H9 (cell line): ENCODE data around the gene P2RY14. TPM values are rescaled to one million over a fixed set of nuclear protein-coding genes. Genes with fewer than 3 reads are reported as not detected.

Experiments
- DNase-seq: peaks from one replicate; pipeline ENCODE4 v3.0.0-alpha.2; 2017
- H2AFZ ChIP-seq: one replicate; pipeline ENCODE4 v1.6.1; 2013; ENCODE audit warnings: mild to moderate bottlenecking, low read length, control low read depth, moderate library complexity
- H2AK5ac ChIP-seq: 2 replicates; pipeline ENCODE4 v1.6.1; 2013; ENCODE audit warnings: low read length, control low read depth, mixed read lengths; ENCODE audit not compliant: insufficient read length
- H2BK120ac ChIP-seq: one replicate; pipeline ENCODE4 v1.6.1; 2013; ENCODE audit warnings: low read depth, mild to moderate bottlenecking, low read length, control low read depth, inconsistent platforms; ENCODE audit not compliant: poor library complexity, severe bottlenecking
- H2BK12ac ChIP-seq: 2 replicates; pipeline ENCODE4 v1.6.1; 2013; ENCODE audit warnings: low read length, control low read depth, mixed read lengths, low read depth; ENCODE audit not compliant: insufficient read length
- H2BK15ac ChIP-seq: 2 replicates; pipeline ENCODE4 v1.6.1; 2013; ENCODE audit warnings: low read depth, low read length, control low read depth
- H2BK20ac ChIP-seq: one replicate; pipeline ENCODE4 v1.6.1; 2013; ENCODE audit warnings: low read depth, mild to moderate bottlenecking, low read length, control low read depth, inconsistent platforms; ENCODE audit not compliant: poor library complexity, severe bottlenecking
- H2BK5ac ChIP-seq: 2 replicates; pipeline ENCODE4 v1.6.1; 2013; ENCODE audit warnings: low read length, control low read depth, mixed read lengths; ENCODE audit not compliant: insufficient read length
- H3K14ac ChIP-seq: 2 replicates; pipeline ENCODE4 v1.6.1; 2013; ENCODE audit warnings: low read length, control low read depth; ENCODE audit not compliant: insufficient read depth
- H3K18ac ChIP-seq: 2 replicates; pipeline ENCODE4 v1.6.1; 2013; ENCODE audit warnings: low read depth, mild to moderate bottlenecking, mixed read lengths, low read length, control low read depth; ENCODE audit not compliant: insufficient read length
- H3K23ac ChIP-seq: 2 replicates; pipeline ENCODE4 v1.6.1; 2013; ENCODE audit warnings: low read length, control low read depth, mixed read lengths, low read depth; ENCODE audit not compliant: insufficient read length
- H3K23me2 ChIP-seq: 2 replicates; pipeline ENCODE4 v1.6.1; 2013; ENCODE audit warnings: low read depth, mild to moderate bottlenecking, mixed read lengths, low read length, control low read depth; ENCODE audit not compliant: insufficient read length, poor library complexity, severe bottlenecking
- H3K27ac ChIP-seq: 2 replicates; pipeline ENCODE4 v1.5.1; 2013; ENCODE audit warnings: low read length, control low read depth, mixed read lengths, low read depth; ENCODE audit not compliant: insufficient read length
- H3K27me3 ChIP-seq: 2 replicates; pipeline ENCODE4 v1.6.1; 2013; ENCODE audit warnings: low read length, control low read depth, inconsistent platforms; ENCODE audit not compliant: insufficient read depth
- H3K4ac ChIP-seq: 2 replicates; pipeline ENCODE4 v1.6.1; 2013; ENCODE audit warnings: low read depth, mild to moderate bottlenecking, control low read depth, inconsistent platforms, low read length, moderate library complexity
- H3K4me1 ChIP-seq: 2 replicates; pipeline ENCODE4 v1.6.1; 2013; ENCODE audit warnings: low read length, control low read depth, inconsistent platforms; ENCODE audit not compliant: insufficient read depth
- H3K4me2 ChIP-seq: 2 replicates; pipeline ENCODE4 v1.6.1; 2013; ENCODE audit warnings: low read length, control low read depth, mixed read lengths; ENCODE audit not compliant: insufficient read length, insufficient read depth
- H3K56ac ChIP-seq: 2 replicates; pipeline ENCODE4 v1.6.1; 2013; ENCODE audit warnings: low read depth, mild to moderate bottlenecking, mixed read lengths, low read length, control low read depth; ENCODE audit not compliant: insufficient read length
- H3K79me1 ChIP-seq: 2 replicates; pipeline ENCODE4 v1.6.1; 2013; ENCODE audit warnings: low read depth, mild to moderate bottlenecking, moderate library complexity, low read length, control low read depth, inconsistent platforms; ENCODE audit not compliant: insufficient read depth, poor library complexity, severe bottlenecking
- H3K79me2 ChIP-seq: 2 replicates; pipeline ENCODE4 v1.6.1; 2013; ENCODE audit warnings: low read length, control low read depth, inconsistent platforms; ENCODE audit not compliant: insufficient read depth
- H3K9ac ChIP-seq: 2 replicates; pipeline ENCODE4 v1.6.1; 2013; ENCODE audit warnings: low read length, control low read depth, mixed read lengths; ENCODE audit not compliant: insufficient read length; ENCODE audit errors: extremely low read depth
- H3K9me3 ChIP-seq: one replicate; pipeline ENCODE4 v1.6.1; 2013; ENCODE audit warnings: low read depth, low read length, inconsistent platforms; ENCODE audit not compliant: control insufficient read depth
- H3T11ph ChIP-seq: one replicate; pipeline ENCODE4 v1.6.1; 2013; ENCODE audit warnings: mild to moderate bottlenecking, low read length, control low read depth, inconsistent platforms
- H4K20me1 ChIP-seq: one replicate; pipeline ENCODE4 v1.6.1; 2013; ENCODE audit not compliant: control insufficient read depth, insufficient read length, insufficient read depth
- H4K5ac ChIP-seq: 2 replicates; pipeline ENCODE4 v1.6.1; 2013; ENCODE audit warnings: low read depth, mild to moderate bottlenecking, mixed read lengths, low read length, control low read depth; ENCODE audit not compliant: insufficient read length
- H4K8ac ChIP-seq: replicated peaks from 2 replicates; pipeline ENCODE4 v1.6.1; 2013; ENCODE audit warnings: low read length, control low read depth, mixed read lengths, low read depth; ENCODE audit not compliant: insufficient read length
- H4K91ac ChIP-seq: 2 replicates; pipeline ENCODE4 v1.6.1; 2013; ENCODE audit warnings: low read depth, mild to moderate bottlenecking, moderate library complexity, mixed read lengths, low read length, control low read depth; ENCODE audit not compliant: insufficient read length
- H3K27ac Mint-ChIP-seq, 3 experiments: 2 replicates in 2 of 3; 3 replicates in 1 of 3; pipeline ENCODE4 v1.8.0; 2020 to 2021; ENCODE audit warnings: mixed read lengths in 3 of 3, mild to moderate bottlenecking in 1 of 3, moderate library complexity in 1 of 3
- H3K27me3 Mint-ChIP-seq: 2 replicates; pipeline ENCODE4 v1.8.0; 2021; ENCODE audit warnings: low read depth, mild to moderate bottlenecking, moderate library complexity, mixed read lengths
- H3K36me3 Mint-ChIP-seq, 3 experiments: 2 replicates in 2 of 3; 3 replicates in 1 of 3; pipeline ENCODE4 v1.8.0; 2020 to 2021; ENCODE audit warnings: low read depth in 3 of 3, mixed read lengths in 3 of 3; ENCODE audit not compliant: insufficient read depth in 1 of 3
- H3K4me1 Mint-ChIP-seq, 2 experiments: 2 replicates each; pipeline ENCODE4 v1.8.0; 2020; ENCODE audit warnings: mixed read lengths in 2 of 2
- H3K4me3 Mint-ChIP-seq, 2 experiments: 2 replicates in 1 of 2; 3 replicates in 1 of 2; pipeline ENCODE4 v1.8.0; 2020 to 2021; ENCODE audit warnings: mild to moderate bottlenecking in 2 of 2, mixed read lengths in 2 of 2, moderate library complexity in 1 of 2
- H3K9me3 Mint-ChIP-seq, 2 experiments: 2 replicates in 1 of 2; 3 replicates in 1 of 2; pipeline ENCODE4 v1.8.0; 2020; ENCODE audit warnings: mild to moderate bottlenecking in 2 of 2, mixed read lengths in 2 of 2, moderate library complexity in 1 of 2
- WGBS: extraction: QIAGEN DNeasy Blood & Tissue Kit; methylation state at CpG from one replicate; pipeline ENCODE4 v1.1.7; 2013; ENCODE audit warnings: missing lambda C conversion rate, low lambda C conversion rate, mixed read lengths; ENCODE audit not compliant: insufficient read length; ENCODE audit errors: extremely low coverage; 5-methylcytosine and 5-hydroxymethylcytosine counted together
- total RNA-seq: library from RNA; stranded (reverse); gene quantifications from 2 replicates; pipeline ENCODE4 v1.2.1, GENCODE V29; 2021
- TF ChIP-seq, protein P1 (sequence below): fragments of 200-600 bp; sonication (generic); conservative IDR thresholded peaks from 3 replicates; pipeline ENCODE4 v1.8.0; 2021; ENCODE audit warnings: antibody characterized with exemption, mild to moderate bottlenecking

P2RY14 gene
- total RNA-seq, 1 experiment from 2014 or later: not detected

DNA sequence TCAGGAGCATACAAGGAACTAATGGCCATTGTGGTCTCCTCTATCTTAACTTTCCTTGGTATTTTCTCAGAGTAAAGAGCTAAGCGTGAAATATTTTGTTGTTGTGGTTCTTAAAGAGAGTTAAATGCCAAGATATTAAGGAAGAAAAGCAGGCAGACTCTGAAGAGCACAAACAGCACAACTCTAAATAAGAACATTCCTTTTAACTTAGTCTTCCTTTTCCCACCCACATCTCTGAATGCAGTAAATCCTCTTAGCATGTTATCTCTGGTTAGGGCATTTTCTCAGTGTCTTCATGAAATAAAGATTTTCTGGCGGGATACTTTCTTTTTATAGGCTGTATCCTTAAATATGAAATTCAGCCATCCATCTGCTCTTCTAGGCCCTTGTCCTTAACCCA is 36.8 kb upstream of the P2RY14 start:
- no peaks in the 10 kb centered on the region for H3K36me3 Mint-ChIP-seq
- Histone ChIP-seq H3K9ac (no peak overlapping the region), H3K27me3 (no peaks in the 10 kb centered on the region), H4K8ac (no peak overlapping the region), H3K9me3 (no peaks in the 10 kb centered on the region), H2BK15ac (no peak overlapping the region), H2BK12ac (no peak overlapping the region), H3K56ac (no peak overlapping the region), H4K20me1 (no peaks in the 10 kb centered on the region), H2AK5ac (no peak overlapping the region), H4K91ac (no peak overlapping the region), H4K5ac (no peak overlapping the region), H2BK120ac (no peak overlapping the region), H3K27ac (no peak overlapping the region), H3K4ac (no peak overlapping the region), H3K4me1 (no peaks in the 10 kb centered on the region; the same call in 1 of the 2 replicates), H3K79me2 (no peaks in the 10 kb centered on the region), H2AFZ (no peak overlapping the region), H3K23ac (no peak overlapping the region), H3K79me1 (no peaks in the 10 kb centered on the region), H3K14ac (no peak overlapping the region), H3K23me2 (no peaks in the 10 kb centered on the region), H2BK5ac (no peak overlapping the region), H3T11ph (no peak overlapping the region), H3K18ac (no peak overlapping the region), H2BK20ac (no peak overlapping the region), H3K4me2 (no peak overlapping the region)
- WGBS: no CpG with 5 or more reads among the region's 2 CpGs
- peaks cover 42 to 43% of the 10 kb centered on the region in 2 experiments for H3K4me1 Mint-ChIP-seq
- TF ChIP-seq, protein P1, sequence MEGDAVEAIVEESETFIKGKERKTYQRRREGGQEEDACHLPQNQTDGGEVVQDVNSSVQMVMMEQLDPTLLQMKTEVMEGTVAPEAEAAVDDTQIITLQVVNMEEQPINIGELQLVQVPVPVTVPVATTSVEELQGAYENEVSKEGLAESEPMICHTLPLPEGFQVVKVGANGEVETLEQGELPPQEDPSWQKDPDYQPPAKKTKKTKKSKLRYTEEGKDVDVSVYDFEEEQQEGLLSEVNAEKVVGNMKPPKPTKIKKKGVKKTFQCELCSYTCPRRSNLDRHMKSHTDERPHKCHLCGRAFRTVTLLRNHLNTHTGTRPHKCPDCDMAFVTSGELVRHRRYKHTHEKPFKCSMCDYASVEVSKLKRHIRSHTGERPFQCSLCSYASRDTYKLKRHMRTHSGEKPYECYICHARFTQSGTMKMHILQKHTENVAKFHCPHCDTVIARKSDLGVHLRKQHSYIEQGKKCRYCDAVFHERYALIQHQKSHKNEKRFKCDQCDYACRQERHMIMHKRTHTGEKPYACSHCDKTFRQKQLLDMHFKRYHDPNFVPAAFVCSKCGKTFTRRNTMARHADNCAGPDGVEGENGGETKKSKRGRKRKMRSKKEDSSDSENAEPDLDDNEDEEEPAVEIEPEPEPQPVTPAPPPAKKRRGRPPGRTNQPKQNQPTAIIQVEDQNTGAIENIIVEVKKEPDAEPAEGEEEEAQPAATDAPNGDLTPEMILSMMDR: no peak
- no peak for DNase-seq
- no peaks in the 10 kb centered on the region for H3K27me3 Mint-ChIP-seq
- no peak overlapping the region for H3K4me3 Mint-ChIP-seq
- H3K9me3 Mint-ChIP-seq: no peaks in the 10 kb centered on the region
- peak overlapping the region; percentile 22 to 48 (median 32); a peak in 5 of 7 replicates for H3K27ac Mint-ChIP-seq
